ENCODE measurements around the gene PRDX3. TPM values are rescaled to one million over a fixed set of nuclear protein-coding genes. Genes with fewer than 3 reads are reported as not detected.

Gene PRDX3
- total and polyA plus RNA-seq, 2 of the 4 experiments (the other 2 are of a cell fraction) = 169 to 187 TPM

DNA sequence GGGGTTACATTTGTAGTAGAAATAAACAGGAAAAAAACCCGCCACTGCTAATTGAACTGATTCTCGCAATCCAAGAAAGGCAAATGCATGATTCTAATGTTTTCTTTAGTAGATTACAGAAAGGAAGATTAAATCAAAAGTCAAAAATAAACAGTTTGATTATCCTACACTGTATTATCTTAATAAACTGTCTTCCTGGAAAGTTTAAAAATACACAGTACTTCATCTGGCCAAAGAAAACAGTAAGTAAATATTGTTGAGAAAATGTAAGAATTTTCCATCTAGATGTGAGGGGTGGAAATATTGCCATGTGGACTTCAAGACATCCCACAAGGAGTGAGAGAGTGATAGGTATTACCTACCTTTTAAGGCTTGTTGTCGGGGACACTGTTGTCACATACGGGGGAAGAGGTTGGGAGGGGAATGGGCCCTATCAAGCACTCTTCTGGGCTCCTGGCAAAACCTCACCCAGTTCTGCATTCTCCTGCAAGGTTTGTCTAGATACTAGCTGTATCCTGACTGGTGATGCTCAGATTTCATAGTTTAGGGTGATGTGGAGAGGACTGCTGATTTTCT lies 46.6 kb upstream of the PRDX3 start:
- WGBS, 2 experiments (ENCODE audit: extremely low coverage in 2 of 2, insufficient read length in 1 of 2) = no CpG with 5 or more reads among the region's 4 CpGs
- H3K4me2 ChIP-seq (ENCODE audit: low read depth, low read length) = no peak overlapping the region; the same call in 1 of the 2 replicates
- no peak overlapping the region for H2AK9ac ChIP-seq (replicated peaks; ENCODE audit: low read depth, low read length, poor library complexity)
- H3K4me1 ChIP-seq (ENCODE audit: control insufficient read depth, insufficient read depth, low read length) = peaks cover 31% of the 10 kb centered on the region
- ChIA-PET CTCF (no interaction called here), POLR2A (ENCODE audit: unreplicated experiment) (interaction anchor here (0.7 kb wide), 1 partner anchor 46 kb away, joined by 5 read pairs; no protein-coding TSS in a partner anchor)
- H3K79me1 ChIP-seq (ENCODE audit: low read depth in 1 of 2, low read length in 2 of 2) = peaks cover 59 to 84% of the 10 kb centered on the region in 2 experiments
- dilution Hi-C loops (cut with HindIII; ENCODE audit: low sequenced_read_pairs, unreplicated experiment) (no loop called here), intact Hi-C loops (cut with micrococcal nuclease) (no loop called here), in situ Hi-C loops (cut with MboI; ENCODE audit: low sequenced_read_pairs) (no loop called here)
- no peak overlapping the region; the same call in 1 of the 2 replicates for H3K18ac ChIP-seq (ENCODE audit: low read depth, low read length)
- peak overlapping the region; percentile 71; the same call in 1 of the 2 replicates for H3K27ac ChIP-seq (ENCODE audit: insufficient read depth, low read length)
- no peak overlapping the region for H2BK120ac ChIP-seq (ENCODE audit: low read depth, low read length)
- no peak overlapping the region for H3K56ac ChIP-seq (ENCODE audit: extremely low read depth, insufficient read depth, low read length)
- H4K8ac ChIP-seq (ENCODE audit: low read depth in 2 of 2, low read length in 2 of 2) = no peak overlapping the region
- H3K9me3 ChIP-seq (ENCODE audit: control insufficient read depth, insufficient read depth, low read length) = no peaks in the 10 kb centered on the region
- DNase-seq (no peak), ATAC-seq (ENCODE audit: low read depth) (no peak)
- 0 out of 2 replicates have a peak overlapping the region, but pooled peaks have one; percentile 29 for H3K9ac ChIP-seq (ENCODE audit: low read depth, low read length)
- no peak overlapping the region for H2AK5ac ChIP-seq (ENCODE audit: low read depth, low read length)
- peaks cover 30% of the 10 kb centered on the region for H3K9me1 ChIP-seq (ENCODE audit: insufficient read depth, low read length)
- no peak overlapping the region for H4K91ac ChIP-seq (ENCODE audit: insufficient read depth, low read depth, low read length)
- TF ChIP-seq MAZ (IDR thresholded peaks at IDR 0.05; ENCODE audit: borderline replicate concordance, low read depth, low read length) = no peak
- TF ChIP-seq CEBPB (IDR thresholded peaks at IDR 0.05; ENCODE audit: low read depth, low read length) = no peak
- H3K14ac ChIP-seq (replicated peaks; ENCODE audit: low read depth, low read length) = no peak overlapping the region
- H3K36me3 ChIP-seq (ENCODE audit: control insufficient read depth, insufficient read depth, low read length) = peaks cover 3% of the 10 kb centered on the region; the same call in 1 of the 2 replicates
- H2BK15ac ChIP-seq (ENCODE audit: low read depth, low read length) = no peak overlapping the region
- no TSS peak for BruUV-seq (replicated peaks)
- no peak overlapping the region for H3K23ac ChIP-seq (ENCODE audit: low read depth, low read length)
- H4K5ac ChIP-seq (ENCODE audit: low read depth, low read length) = peak overlapping the region; percentile 7; the same call in 1 of the 2 replicates
- no peak overlapping the region for H2BK20ac ChIP-seq (ENCODE audit: low read depth, low read length)
- H3K27me3 ChIP-seq (ENCODE audit: control insufficient read depth, insufficient read depth, low read length) = no peaks in the 10 kb centered on the region
- no peak overlapping the region for H3K4me3 ChIP-seq (ENCODE audit: insufficient read depth, low read depth, low read length)
- peaks cover 61% of the 10 kb centered on the region for H4K20me1 ChIP-seq (ENCODE audit: insufficient read depth, low read length)
- no peak overlapping the region for H2BK5ac ChIP-seq (ENCODE audit: low read depth, low read length, poor library complexity, severe bottlenecking)
- H2AFZ ChIP-seq (replicated peaks; ENCODE audit: low read length, poor library complexity) = no peak overlapping the region
- H3K4ac ChIP-seq (ENCODE audit: low read depth, low read length) = 0 out of 2 replicates have a peak overlapping the region, but pooled peaks have one; percentile 8
